Lung (tissue), 12 donors: Measurements from ENCODE around the gene ALDOB. TPM values are rescaled to one million over a fixed set of nuclear protein-coding genes. Genes with fewer than 3 reads are reported as not detected.

Experiments used
- ATAC-seq: fragments of 200-7000 bp; cut with Tn5 transposase; one replicate; pipeline ENCODE4 v1.9.1; 2020; ENCODE audit warnings: moderate number of reproducible peaks; ENCODE audit not compliant: insufficient read depth, low FRiP score
- DNase-seq, 3 donors: peaks; one replicate each; pipeline ENCODE4 v3.0.0-alpha.2; 2013 to 2017
- H3K27ac ChIP-seq, 2 donors: one replicate each; pipeline ENCODE4 v1.5.1; 2013; ENCODE audit warnings: mild to moderate bottlenecking in 2 of 2, moderate library complexity in 2 of 2, control low read depth in 1 of 2, inconsistent platforms in 1 of 2, low read depth in 1 of 2, low read length in 1 of 2
- H3K27me3 ChIP-seq, 3 donors: one replicate each; pipeline ENCODE4 v1.5.1; 2013; ENCODE audit warnings: low read length in 2 of 3; ENCODE audit not compliant: control insufficient read depth in 3 of 3, insufficient read depth in 3 of 3
- H3K36me3 ChIP-seq, 4 donors: one replicate each; pipeline ENCODE4 v1.5.1; 2013; ENCODE audit warnings: low read length in 4 of 4, mild to moderate bottlenecking in 1 of 4, moderate library complexity in 1 of 4; ENCODE audit not compliant: control insufficient read depth in 4 of 4, insufficient read depth in 4 of 4
- H3K4me1 ChIP-seq, 5 donors: one replicate each; pipeline ENCODE4 v1.5.1; 2013; ENCODE audit warnings: low read length in 5 of 5, mild to moderate bottlenecking in 2 of 5, moderate library complexity in 1 of 5; ENCODE audit not compliant: control insufficient read depth in 5 of 5, insufficient read depth in 5 of 5
- H3K4me3 ChIP-seq: one replicate; pipeline ENCODE4 v1.5.1; 2013; ENCODE audit warnings: mild to moderate bottlenecking, control low read depth, moderate library complexity
- H3K9ac ChIP-seq, 2 donors: one replicate each; pipeline ENCODE4 v1.5.1; 2013; ENCODE audit warnings: low read length in 2 of 2, control low read depth in 1 of 2; ENCODE audit not compliant: insufficient read depth in 1 of 2
- H3K9me3 ChIP-seq, 4 donors: one replicate each; pipeline ENCODE4 v1.5.1; 2013; ENCODE audit warnings: low read length in 3 of 4, mild to moderate bottlenecking in 1 of 4, moderate library complexity in 1 of 4; ENCODE audit not compliant: control insufficient read depth in 4 of 4, insufficient read depth in 3 of 4
- CTCF ChIP-seq: IDR thresholded peaks from 2 replicates; pipeline ENCODE4 v1.5.1; 2012; ENCODE audit warnings: mild to moderate bottlenecking; ENCODE audit errors: control extremely low read depth, extremely low read depth
- WGBS, 2 donors: extraction: QIAGEN DNeasy Blood & Tissue Kit; methylation state at CpG; one replicate each; pipeline ENCODE4 v1.1.7; 2013; 5-methylcytosine and 5-hydroxymethylcytosine counted together
- polyA plus RNA-seq, 2 donors: library from polyadenylated mRNA; stranded (reverse); fragments of 200-250 nt; gene quantifications; one replicate each; pipeline ENCODE4 v1.2.1, GENCODE V29; 2013
- total RNA-seq, 2 donors: library from RNA; depleted of rRNA in 1 of 2; stranded (reverse); fragments of >200 nt in 1 of 2; gene quantifications; one replicate each; pipeline ENCODE4 v1.2.1, GENCODE V29; 2014 to 2021
- donor health status: control.
- donor health status: control.
- donor health status: Bipolar disorder and iron deficiency.
- donor health status: healthy.
- donor health status: DM: yes; HTN: yes; CAD: no.

ALDOB gene
- total and polyA plus RNA-seq, 4 donors: 0.06 to 1.1 (median 0.09) TPM; not detected in 1

- Histone ChIP-seq H3K4me1 (peaks cover 0 to 3% (median 0%) of the 10 kb centered on the region in 5 donors), H3K4me3 (no peak overlapping the region), H3K27me3 (peaks cover 0 to 16% (median 6%) of the 10 kb centered on the region in 3 donors), H3K9ac (no peak overlapping the region), H3K36me3 (no peaks in the 10 kb centered on the region), H3K27ac (no peak overlapping the region), H3K9me3 (no peaks in the 10 kb centered on the region)
- DNase-seq (no peak), ATAC-seq (no peak)
- TF ChIP-seq CTCF: no peak
Observed at GRCh38 chr9:101446732-101447131, 11.2 kb upstream of the ALDOB start.

- H3K27ac ChIP-seq: no peak overlapping the region
- no peak overlapping the region for H3K9ac ChIP-seq
- no peak for TF ChIP-seq CTCF
- no peak for DNase-seq
- no peaks in the 10 kb centered on the region for H3K9me3 ChIP-seq
- peaks cover 0 to 3% (median 0%) of the 10 kb centered on the region in 5 donors for H3K4me1 ChIP-seq
- WGBS, 2 donors: 41 to 58% methylated on average over 5 of the region's 5 CpGs
- ATAC-seq: no peak
- H3K36me3 ChIP-seq: no peaks in the 10 kb centered on the region
- no peak overlapping the region for H3K4me3 ChIP-seq
- peaks cover 0 to 13% (median 6%) of the 10 kb centered on the region in 3 donors for H3K27me3 ChIP-seq
Observed at GRCh38 chr9:101445353-101446029, 9.9 kb upstream of the ALDOB start.

GRCh38 chr9:101443364-101443771 is 7.8 kb upstream of the ALDOB start:
- WGBS, 2 donors: 77 to 78% methylated on average over 9 of the region's 9 CpGs
- Histone ChIP-seq H3K9me3 (no peaks in the 10 kb centered on the region), H3K27me3 (peaks cover 0 to 2% (median 0%) of the 10 kb centered on the region in 3 donors), H3K4me3 (no peak overlapping the region), H3K9ac (no peak overlapping the region), H3K27ac (peak overlapping the region in 1 of 2 donors; percentile 49), H3K36me3 (no peaks in the 10 kb centered on the region), H3K4me1 (no peaks in the 10 kb centered on the region)
- ATAC-seq (no peak), DNase-seq (no peak)
- no peak for TF ChIP-seq CTCF

GRCh38 chr9:101442736-101443135 is 7.2 kb upstream of the ALDOB start:
- no peaks in the 10 kb centered on the region for H3K27me3 ChIP-seq
- H3K36me3 ChIP-seq: no peaks in the 10 kb centered on the region
- H3K27ac ChIP-seq: peak overlapping the region in 1 of 2 donors; percentile 49
- no peak for TF ChIP-seq CTCF
- DNase-seq: no peak
- no peaks in the 10 kb centered on the region for H3K4me1 ChIP-seq
- H3K9ac ChIP-seq: no peak overlapping the region
- WGBS, 2 donors: 79 to 82% methylated on average over 3 of the region's 3 CpGs
- ATAC-seq: no peak
- no peaks in the 10 kb centered on the region for H3K9me3 ChIP-seq
- no peak overlapping the region for H3K4me3 ChIP-seq
